Measurements from ENCODE around the gene EXOC1L.

- no peak for TF ChIP-seq CTCF (IDR thresholded peaks at IDR 0.05)
- no peak for TF ChIP-seq SIN3A (IDR thresholded peaks at IDR 0.05; ENCODE audit: borderline replicate concordance, insufficient read depth, low read depth, low read length)
- TF ChIP-seq POLR2AphosphoS5 (IDR thresholded peaks at IDR 0.05; ENCODE audit: low read depth, low read length): no peak
- no peak for TF ChIP-seq REST (IDR thresholded peaks at IDR 0.05; ENCODE audit: insufficient read depth in 1 of 2, low read depth in 2 of 2, low read length in 1 of 2)
These were observed 38.2 kb upstream of the EXOC1L start for GRCh38 chr4:55781341-55781740.

Measured in Panc1 (cell line).